Upper lobe of left lung (tissue), 6 donors: Measurements from ENCODE around the gene LTBP2. TPM values are rescaled to one million over a fixed set of nuclear protein-coding genes. Genes with fewer than 3 reads are reported as not detected.

Experiments used
- ATAC-seq, 2 donors: fragments of 200-7000 bp; cut with Tn5 transposase; one replicate each; pipeline ENCODE4 v1.9.1; 2022; ENCODE audit warnings: mild to moderate bottlenecking in 2 of 2, moderate library complexity in 2 of 2; ENCODE audit not compliant: low FRiP score in 2 of 2
- DNase-seq, 2 donors: peaks; one replicate each; pipeline ENCODE4 v3.0.0-alpha.2; 2019 to 2020
- H3K27ac ChIP-seq, 4 donors: fragments of 200-600 bp; sonication (generic); one replicate each; pipeline ENCODE4 v1.5.1; 2016 to 2019
- H3K27me3 ChIP-seq, 4 donors: fragments of 200-600 bp; sonication (generic); one replicate each; pipeline ENCODE4 v1.5.1; 2017 to 2019
- H3K36me3 ChIP-seq, 4 donors: fragments of 200-600 bp; sonication (generic); one replicate each; pipeline ENCODE4 v1.5.1; 2016 to 2019
- H3K4me1 ChIP-seq, 4 donors: fragments of 200-600 bp; sonication (generic); one replicate each; pipeline ENCODE4 v1.5.1; 2018 to 2019
- H3K4me3 ChIP-seq, 4 donors: fragments of 200-600 bp; sonication (generic); one replicate each; pipeline ENCODE4 v1.5.1; 2017 to 2019; ENCODE audit warnings: mild to moderate bottlenecking in 2 of 4, moderate library complexity in 1 of 4
- H3K9me3 ChIP-seq, 4 donors: fragments of 200-600 bp; sonication (generic); one replicate each; pipeline ENCODE4 v1.5.1; 2018 to 2019
- EP300 ChIP-seq, 4 donors: sonication (generic); formaldehyde crosslinking; IDR thresholded peaks; one replicate each; pipeline ENCODE4 v1.5.1; 2017; ENCODE audit warnings: antibody characterized with exemption in 4 of 4, control low read depth in 2 of 4
- POLR2A ChIP-seq, 4 donors: fragments of 450-650 bp; IDR thresholded peaks; one replicate each; pipeline ENCODE4 v1.5.1; 2016 to 2017; ENCODE audit warnings: antibody characterized with exemption in 4 of 4, mild to moderate bottlenecking in 2 of 4
- POLR2AphosphoS5 ChIP-seq, 2 donors: sonication (generic); formaldehyde crosslinking; IDR thresholded peaks; one replicate each; pipeline ENCODE4 v1.5.1; 2017; ENCODE audit warnings: antibody characterized with exemption in 2 of 2
- WGBS, 2 donors: methylation state at CpG; one replicate each; pipeline ENCODE4 v1.1.5; 2017 to 2018; 5-methylcytosine and 5-hydroxymethylcytosine counted together
- total RNA-seq, 6 donors: library from RNA; depleted of rRNA in 4 of 6; stranded (reverse); fragments of >200 nt in 4 of 6; gene quantifications; one replicate each; pipeline versions ENCODE4 v1.1.0 to v1.2.1, GENCODE V29; 2016 to 2021
- TF ChIP-seq, protein P1 (sequence below), 6 experiments: fragments of 450-650 bp in 4 of 6; fragments of 200-600 bp in 2 of 6; sonication (generic) in 2 of 6; IDR thresholded peaks; one replicate each; pipeline ENCODE4 v1.5.1; 2016 to 2019; ENCODE audit warnings: antibody characterized with exemption in 6 of 6
- donor health status: DM: no; HTN: no; CAD: no; lungs with moderate emphysema.
- donor health status: DM: no; HTN: yes; CAD: no; lungs with severe emphysema.

The LTBP2 gene
- total RNA-seq, 6 donors from 2014 or later = 19.7 to 136 (median 77.6) TPM

DNA sequence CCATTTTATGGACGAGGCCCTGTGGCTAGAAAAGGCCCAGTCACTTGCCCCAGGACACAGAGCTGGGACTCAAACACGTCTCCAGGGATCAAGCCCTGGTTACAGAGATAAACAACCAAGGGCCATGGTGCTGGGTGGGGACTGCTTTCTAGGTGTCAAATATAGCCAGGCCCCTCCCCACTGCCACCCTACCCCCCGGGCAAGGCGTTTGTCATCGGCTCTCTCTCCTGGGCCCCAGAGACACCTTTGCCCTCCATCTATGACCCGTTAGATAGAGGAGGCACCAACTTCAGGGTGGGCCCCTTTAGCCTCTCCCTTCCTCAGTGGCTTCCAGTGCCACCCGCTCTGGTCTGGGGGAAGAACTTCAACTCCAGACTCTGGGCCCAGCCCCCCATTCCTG is 18.0 kb downstream of the LTBP2 start:
- DNase-seq = no peak
- Histone ChIP-seq H3K27me3 (no peaks in the 10 kb centered on the region), H3K27ac (peak overlapping the region; percentile 32 to 83 (median 76)), H3K36me3 (no peaks in the 10 kb centered on the region), H3K4me1 (peaks cover 40 to 69% (median 56%) of the 10 kb centered on the region in 4 donors), H3K9me3 (no peaks in the 10 kb centered on the region), H3K4me3 (no peak overlapping the region)
- WGBS, 2 donors = 77 to 89% methylated on average over 7 of the region's 7 CpGs
- no peak for ATAC-seq
- no peak for TF ChIP-seq EP300 (IDR thresholded peaks at IDR 0.05)
- TF ChIP-seq POLR2AphosphoS5 (IDR thresholded peaks at IDR 0.05) = no peak
- TF ChIP-seq POLR2A (IDR thresholded peaks at IDR 0.05) = no peak
- TF ChIP-seq, protein P1, sequence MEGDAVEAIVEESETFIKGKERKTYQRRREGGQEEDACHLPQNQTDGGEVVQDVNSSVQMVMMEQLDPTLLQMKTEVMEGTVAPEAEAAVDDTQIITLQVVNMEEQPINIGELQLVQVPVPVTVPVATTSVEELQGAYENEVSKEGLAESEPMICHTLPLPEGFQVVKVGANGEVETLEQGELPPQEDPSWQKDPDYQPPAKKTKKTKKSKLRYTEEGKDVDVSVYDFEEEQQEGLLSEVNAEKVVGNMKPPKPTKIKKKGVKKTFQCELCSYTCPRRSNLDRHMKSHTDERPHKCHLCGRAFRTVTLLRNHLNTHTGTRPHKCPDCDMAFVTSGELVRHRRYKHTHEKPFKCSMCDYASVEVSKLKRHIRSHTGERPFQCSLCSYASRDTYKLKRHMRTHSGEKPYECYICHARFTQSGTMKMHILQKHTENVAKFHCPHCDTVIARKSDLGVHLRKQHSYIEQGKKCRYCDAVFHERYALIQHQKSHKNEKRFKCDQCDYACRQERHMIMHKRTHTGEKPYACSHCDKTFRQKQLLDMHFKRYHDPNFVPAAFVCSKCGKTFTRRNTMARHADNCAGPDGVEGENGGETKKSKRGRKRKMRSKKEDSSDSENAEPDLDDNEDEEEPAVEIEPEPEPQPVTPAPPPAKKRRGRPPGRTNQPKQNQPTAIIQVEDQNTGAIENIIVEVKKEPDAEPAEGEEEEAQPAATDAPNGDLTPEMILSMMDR (IDR thresholded peaks at IDR 0.05) = no peak

DNA sequence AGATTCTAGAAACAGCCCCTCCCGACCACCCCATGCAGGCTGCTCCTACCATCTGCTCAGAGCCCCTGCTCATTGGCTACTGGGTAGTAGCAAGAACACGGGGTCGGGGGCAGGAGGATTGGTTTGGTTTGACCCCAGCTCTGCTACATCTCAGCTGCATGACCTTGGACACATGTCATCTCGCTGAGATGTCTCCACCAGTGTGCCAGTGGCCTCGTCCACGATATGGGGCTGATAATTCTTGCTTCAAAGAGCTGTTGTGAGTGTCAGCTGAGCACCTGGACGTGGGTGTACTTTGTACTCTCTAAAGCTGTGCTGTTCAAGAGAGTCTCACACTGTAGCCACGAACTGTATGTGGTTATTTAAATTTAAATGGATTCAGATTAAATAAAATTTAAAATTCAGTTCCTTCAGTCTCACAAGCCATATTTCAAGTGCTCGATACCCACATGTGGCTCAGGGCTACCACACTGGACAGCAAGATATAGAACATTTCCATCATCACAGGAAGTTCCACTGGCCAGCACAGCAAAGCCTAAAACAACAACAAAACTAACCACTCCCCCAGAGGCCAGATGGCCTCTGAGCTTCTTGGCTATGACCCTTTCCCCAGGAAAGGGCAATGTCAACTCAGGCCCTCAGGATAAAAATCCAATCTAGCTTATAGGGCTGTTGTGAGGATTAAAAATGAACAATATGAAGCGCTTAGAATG is 18.6 kb downstream of the LTBP2 start:
- Histone ChIP-seq H3K27ac (peak overlapping the region; percentile 46 to 83 (median 76)), H3K4me3 (no peak overlapping the region), H3K27me3 (no peaks in the 10 kb centered on the region), H3K9me3 (no peaks in the 10 kb centered on the region), H3K36me3 (no peaks in the 10 kb centered on the region), H3K4me1 (peaks cover 39 to 62% (median 53%) of the 10 kb centered on the region in 4 donors)
- 72 to 81% methylated on average over 7 to 10 of the region's 10 CpGs for WGBS, 2 donors
- no peak for DNase-seq
- ATAC-seq = no peak
- TF ChIP-seq EP300 (IDR thresholded peaks at IDR 0.05) (no peak), POLR2A (IDR thresholded peaks at IDR 0.05) (no peak), POLR2AphosphoS5 (IDR thresholded peaks at IDR 0.05) (no peak)
- TF ChIP-seq, protein P1 (IDR thresholded peaks at IDR 0.05) = no peak

DNA sequence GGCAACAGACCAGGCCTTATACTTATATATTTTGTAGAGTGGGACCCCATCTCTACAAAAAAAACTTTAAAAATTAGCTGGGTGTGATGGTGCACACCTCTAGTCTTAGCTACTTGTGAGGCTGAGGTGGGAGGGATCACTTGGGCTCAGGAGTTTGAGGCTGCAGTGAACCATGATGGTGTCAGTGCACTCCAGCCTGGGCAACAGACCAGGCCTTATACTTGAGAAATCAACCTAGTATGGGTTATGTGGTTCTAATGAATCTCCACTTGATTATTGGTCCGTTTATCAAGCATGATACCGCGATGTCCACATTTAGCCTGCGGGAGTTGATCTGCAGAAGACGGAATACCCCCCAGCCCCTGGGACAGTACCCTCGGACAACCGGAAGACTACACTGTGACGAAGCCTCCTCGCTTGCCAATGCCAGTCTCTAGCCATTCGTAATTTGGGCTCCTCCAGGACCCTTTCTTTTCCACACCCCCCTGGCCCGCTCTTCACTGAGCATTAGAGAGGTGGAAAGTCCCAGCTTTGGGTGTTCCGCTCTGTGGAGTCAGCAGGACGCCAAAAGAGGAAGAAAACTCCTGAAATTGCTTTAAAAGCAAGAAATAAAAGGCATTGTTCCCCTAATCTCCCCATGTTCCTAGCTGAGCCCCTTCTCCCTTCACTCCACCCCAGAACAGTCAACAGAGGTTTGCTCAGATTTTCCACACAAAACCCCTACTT is 19.4 kb downstream of the LTBP2 start:
- Histone ChIP-seq H3K27me3 (no peaks in the 10 kb centered on the region), H3K4me3 (no peak overlapping the region), H3K27ac (peak overlapping the region; percentile 46 to 83 (median 76)), H3K4me1 (peaks cover 39 to 56% (median 50%) of the 10 kb centered on the region in 4 donors), H3K9me3 (no peaks in the 10 kb centered on the region), H3K36me3 (no peaks in the 10 kb centered on the region)
- TF ChIP-seq EP300 (IDR thresholded peaks at IDR 0.05) (no peak), POLR2AphosphoS5 (IDR thresholded peaks at IDR 0.05) (no peak), POLR2A (IDR thresholded peaks at IDR 0.05) (no peak)
- TF ChIP-seq, protein P1 (IDR thresholded peaks at IDR 0.05) = no peak
- 80 to 84% methylated on average over 13 of the region's 13 CpGs for WGBS, 2 donors
- ATAC-seq (peak in 1 of 2 donors; percentile 22), DNase-seq (no peak)

DNA sequence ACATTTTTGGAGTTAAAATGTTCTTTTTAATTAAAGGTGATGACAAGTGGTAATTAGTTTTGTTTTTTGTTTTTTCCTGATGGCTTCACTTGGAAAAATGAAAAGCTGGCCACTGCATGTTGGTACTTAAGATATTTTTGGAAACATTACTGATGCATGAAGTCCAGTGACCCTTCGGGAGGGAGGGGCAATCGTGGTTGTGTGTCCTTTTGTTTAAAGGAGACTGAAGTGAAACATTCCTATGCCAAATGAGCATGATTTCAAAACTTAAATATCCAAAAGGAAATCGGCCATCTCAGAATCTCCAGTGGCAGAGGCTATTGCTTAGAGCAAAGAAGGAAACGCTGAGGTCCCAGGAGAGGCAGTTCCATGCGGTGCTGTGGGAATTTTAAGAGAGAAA is 20.1 kb downstream of the LTBP2 start:
- Histone ChIP-seq H3K4me1 (peaks cover 34 to 54% (median 49%) of the 10 kb centered on the region in 4 donors), H3K4me3 (no peak overlapping the region), H3K36me3 (no peaks in the 10 kb centered on the region), H3K27ac (peak overlapping the region; percentile 46 to 83 (median 76)), H3K27me3 (no peaks in the 10 kb centered on the region), H3K9me3 (no peaks in the 10 kb centered on the region)
- DNase-seq = no peak
- TF ChIP-seq EP300 (IDR thresholded peaks at IDR 0.05) (no peak), POLR2AphosphoS5 (IDR thresholded peaks at IDR 0.05) (no peak), POLR2A (IDR thresholded peaks at IDR 0.05) (no peak)
- TF ChIP-seq, protein P1 (IDR thresholded peaks at IDR 0.05) = no peak
- ATAC-seq = no peak
- WGBS, 2 donors = 56 to 64% methylated on average over 5 of the region's 5 CpGs
